ENCODE results near the gene CLHC1. TPM values are rescaled to one million over a fixed set of nuclear protein-coding genes. Genes with fewer than 3 reads are reported as not detected.
"Not testable (repeated sequence)": the region's sequence is repeated elsewhere in the genome, so short reads cannot be mapped to it uniquely, and the experiment has no call there.

The CLHC1 gene
- total RNA-seq, 1 experiment from 2014 or later: 10.4 TPM

DNA sequence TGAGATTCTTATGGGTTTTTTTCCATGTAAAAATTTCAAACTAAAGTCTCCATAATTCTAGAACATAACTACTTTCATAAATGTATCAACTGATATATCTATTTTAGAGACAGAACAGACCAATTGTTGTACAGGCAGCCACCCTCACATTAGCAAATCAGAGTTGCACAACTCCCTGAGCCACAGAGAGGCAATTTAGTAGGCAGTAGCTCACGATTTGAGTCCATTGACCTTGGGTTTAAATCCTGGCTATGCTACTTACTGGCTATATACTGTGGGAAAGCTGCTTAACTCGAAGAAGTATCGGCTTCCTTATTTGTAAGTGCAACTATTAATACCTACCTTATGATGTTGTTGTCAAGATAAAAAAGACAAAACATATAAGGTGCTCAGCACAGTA lies 20.7 kb upstream of the CLHC1 start:
- Mint-ChIP-seq H3K4me1 (ENCODE audit: low read depth, unreplicated experiment) (no peaks in the 10 kb centered on the region), H3K36me3 (ENCODE audit: insufficient read depth, unreplicated experiment) (peaks cover 8% of the 10 kb centered on the region), H3K9me3 (ENCODE audit: low read depth, unreplicated experiment) (no peaks in the 10 kb centered on the region), H3K4me3 (ENCODE audit: low read depth, unreplicated experiment) (no peak overlapping the region), H3K27me3 (ENCODE audit: unreplicated experiment) (no peaks in the 10 kb centered on the region), H3K27ac (ENCODE audit: unreplicated experiment) (no peak overlapping the region)
- CTCF ChIA-PET: no interaction called here
- intact Hi-C loops (cut with micrococcal nuclease; ENCODE audit: unreplicated experiment): no loop called here
- TF ChIP-seq, protein P1, sequence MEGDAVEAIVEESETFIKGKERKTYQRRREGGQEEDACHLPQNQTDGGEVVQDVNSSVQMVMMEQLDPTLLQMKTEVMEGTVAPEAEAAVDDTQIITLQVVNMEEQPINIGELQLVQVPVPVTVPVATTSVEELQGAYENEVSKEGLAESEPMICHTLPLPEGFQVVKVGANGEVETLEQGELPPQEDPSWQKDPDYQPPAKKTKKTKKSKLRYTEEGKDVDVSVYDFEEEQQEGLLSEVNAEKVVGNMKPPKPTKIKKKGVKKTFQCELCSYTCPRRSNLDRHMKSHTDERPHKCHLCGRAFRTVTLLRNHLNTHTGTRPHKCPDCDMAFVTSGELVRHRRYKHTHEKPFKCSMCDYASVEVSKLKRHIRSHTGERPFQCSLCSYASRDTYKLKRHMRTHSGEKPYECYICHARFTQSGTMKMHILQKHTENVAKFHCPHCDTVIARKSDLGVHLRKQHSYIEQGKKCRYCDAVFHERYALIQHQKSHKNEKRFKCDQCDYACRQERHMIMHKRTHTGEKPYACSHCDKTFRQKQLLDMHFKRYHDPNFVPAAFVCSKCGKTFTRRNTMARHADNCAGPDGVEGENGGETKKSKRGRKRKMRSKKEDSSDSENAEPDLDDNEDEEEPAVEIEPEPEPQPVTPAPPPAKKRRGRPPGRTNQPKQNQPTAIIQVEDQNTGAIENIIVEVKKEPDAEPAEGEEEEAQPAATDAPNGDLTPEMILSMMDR (IDR thresholded peaks at IDR 0.05; ENCODE audit: unreplicated experiment): no peak
- BruUV-seq (replicated peaks): no TSS peak
- DNase-seq: no peak

GRCh38 chr2:55247025-55247424 lies 14.9 kb upstream of the CLHC1 start:
- TF ChIP-seq, protein P1 (IDR thresholded peaks at IDR 0.05; ENCODE audit: unreplicated experiment): no peak
- H3K36me3 Mint-ChIP-seq (ENCODE audit: insufficient read depth, unreplicated experiment): peaks cover 9% of the 10 kb centered on the region
- BruUV-seq (replicated peaks): no TSS peak
- CTCF ChIA-PET: interaction anchor here (0.6 kb wide), 1 partner anchor 358 kb away, joined by 4 read pairs; no protein-coding TSS in a partner anchor
- H3K27ac Mint-ChIP-seq (ENCODE audit: unreplicated experiment): no peak overlapping the region
- H3K4me1 Mint-ChIP-seq (ENCODE audit: low read depth, unreplicated experiment): no peaks in the 10 kb centered on the region
- no peak overlapping the region for H3K4me3 Mint-ChIP-seq (ENCODE audit: low read depth, unreplicated experiment)
- intact Hi-C loops (cut with micrococcal nuclease; ENCODE audit: unreplicated experiment): no loop called here
- DNase-seq: no peak
- H3K27me3 Mint-ChIP-seq (ENCODE audit: unreplicated experiment): no peaks in the 10 kb centered on the region
- no peaks in the 10 kb centered on the region for H3K9me3 Mint-ChIP-seq (ENCODE audit: low read depth, unreplicated experiment)

DNA sequence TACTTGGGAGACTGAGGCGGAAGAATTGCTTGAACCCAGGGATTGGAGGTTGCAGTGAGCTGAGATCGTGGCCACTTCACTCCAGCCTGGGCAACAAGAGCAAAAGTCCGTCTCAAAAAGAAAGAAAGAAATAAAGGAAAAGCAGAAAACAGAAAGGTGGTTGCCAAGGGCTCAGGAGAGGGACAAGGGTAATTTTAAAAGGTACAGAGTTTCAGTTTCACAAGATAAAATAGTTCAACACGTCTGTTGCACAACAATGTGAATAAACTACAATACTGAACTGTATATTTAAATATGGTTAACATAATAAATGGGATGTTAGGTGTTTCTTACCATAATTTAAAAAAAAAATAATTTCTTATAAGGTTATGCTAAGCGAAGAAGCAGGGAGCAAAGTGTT lies 13.3 kb upstream of the CLHC1 start:
- CTCF ChIA-PET: no interaction called here
- H3K27ac Mint-ChIP-seq (ENCODE audit: unreplicated experiment): no peak overlapping the region
- H3K27me3 Mint-ChIP-seq (ENCODE audit: unreplicated experiment): no peaks in the 10 kb centered on the region
- no peaks in the 10 kb centered on the region for H3K9me3 Mint-ChIP-seq (ENCODE audit: low read depth, unreplicated experiment)
- no TSS peak for BruUV-seq (replicated peaks)
- no peak overlapping the region for H3K4me3 Mint-ChIP-seq (ENCODE audit: low read depth, unreplicated experiment)
- H3K36me3 Mint-ChIP-seq (ENCODE audit: insufficient read depth, unreplicated experiment): peaks cover 9% of the 10 kb centered on the region
- TF ChIP-seq, protein P1 (IDR thresholded peaks at IDR 0.05; ENCODE audit: unreplicated experiment): no peak
- intact Hi-C loops (cut with micrococcal nuclease; ENCODE audit: unreplicated experiment): no loop called here
- no peak for DNase-seq
- no peaks in the 10 kb centered on the region for H3K4me1 Mint-ChIP-seq (ENCODE audit: low read depth, unreplicated experiment)

DNA sequence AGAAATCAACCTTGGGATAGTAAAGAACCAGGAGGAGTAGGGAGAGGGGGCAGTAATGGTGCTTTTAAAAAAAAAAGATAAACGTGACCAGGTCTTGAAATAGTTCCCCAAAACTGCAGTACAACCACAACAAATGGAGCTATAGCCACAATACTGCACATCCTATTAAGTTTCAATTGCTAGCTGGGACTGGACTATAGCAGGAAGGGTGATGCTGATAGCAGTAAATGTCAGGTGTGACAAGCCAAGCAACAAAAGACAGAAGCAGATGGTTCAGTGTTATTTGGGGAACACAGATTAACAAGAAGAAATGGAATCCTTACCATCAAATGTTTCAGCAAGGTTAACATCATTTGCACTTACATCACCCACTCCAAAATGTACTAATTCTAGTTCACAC lies 10.5 kb upstream of the CLHC1 start:
- CTCF ChIA-PET: no interaction called here
- intact Hi-C loops (cut with micrococcal nuclease; ENCODE audit: unreplicated experiment): no loop called here

GRCh38 chr2:55241582-55241981 lies 9.5 kb upstream of the CLHC1 start:
- H3K4me1 Mint-ChIP-seq (ENCODE audit: low read depth, unreplicated experiment); H3K27me3 Mint-ChIP-seq (ENCODE audit: unreplicated experiment); H3K27ac Mint-ChIP-seq (ENCODE audit: unreplicated experiment); BruUV-seq (replicated peaks); CTCF ChIA-PET; H3K4me3 Mint-ChIP-seq (ENCODE audit: low read depth, unreplicated experiment); intact Hi-C loops (cut with micrococcal nuclease; ENCODE audit: unreplicated experiment); H3K9me3 Mint-ChIP-seq (ENCODE audit: low read depth, unreplicated experiment); DNase-seq: not testable (repeated sequence)
- peaks cover 22% of the 10 kb centered on the region for H3K36me3 Mint-ChIP-seq (ENCODE audit: insufficient read depth, unreplicated experiment)

More for the DNA sequence above, 10.5 kb upstream of the CLHC1 start:
- Mint-ChIP-seq H3K36me3 (ENCODE audit: insufficient read depth, unreplicated experiment) (peaks cover 24% of the 10 kb centered on the region), H3K4me3 (ENCODE audit: low read depth, unreplicated experiment) (no peak overlapping the region), H3K27ac (ENCODE audit: unreplicated experiment) (no peak overlapping the region), H3K9me3 (ENCODE audit: low read depth, unreplicated experiment) (no peaks in the 10 kb centered on the region), H3K27me3 (ENCODE audit: unreplicated experiment) (no peaks in the 10 kb centered on the region), H3K4me1 (ENCODE audit: low read depth, unreplicated experiment) (no peaks in the 10 kb centered on the region)
- DNase-seq: no peak
- TF ChIP-seq, protein P1 (IDR thresholded peaks at IDR 0.05; ENCODE audit: unreplicated experiment): no peak
- no TSS peak for BruUV-seq (replicated peaks)

All from Calu3 (cell line).